ENCODE data around the gene TMPRSS13. TPM values are rescaled to one million over a fixed set of nuclear protein-coding genes. Genes with fewer than 3 reads are reported as not detected.

TMPRSS13 gene
- total and polyA plus RNA-seq, 4 experiments from 2014 or later: 0.45 to 4.0 (median 2.3) TPM

DNA sequence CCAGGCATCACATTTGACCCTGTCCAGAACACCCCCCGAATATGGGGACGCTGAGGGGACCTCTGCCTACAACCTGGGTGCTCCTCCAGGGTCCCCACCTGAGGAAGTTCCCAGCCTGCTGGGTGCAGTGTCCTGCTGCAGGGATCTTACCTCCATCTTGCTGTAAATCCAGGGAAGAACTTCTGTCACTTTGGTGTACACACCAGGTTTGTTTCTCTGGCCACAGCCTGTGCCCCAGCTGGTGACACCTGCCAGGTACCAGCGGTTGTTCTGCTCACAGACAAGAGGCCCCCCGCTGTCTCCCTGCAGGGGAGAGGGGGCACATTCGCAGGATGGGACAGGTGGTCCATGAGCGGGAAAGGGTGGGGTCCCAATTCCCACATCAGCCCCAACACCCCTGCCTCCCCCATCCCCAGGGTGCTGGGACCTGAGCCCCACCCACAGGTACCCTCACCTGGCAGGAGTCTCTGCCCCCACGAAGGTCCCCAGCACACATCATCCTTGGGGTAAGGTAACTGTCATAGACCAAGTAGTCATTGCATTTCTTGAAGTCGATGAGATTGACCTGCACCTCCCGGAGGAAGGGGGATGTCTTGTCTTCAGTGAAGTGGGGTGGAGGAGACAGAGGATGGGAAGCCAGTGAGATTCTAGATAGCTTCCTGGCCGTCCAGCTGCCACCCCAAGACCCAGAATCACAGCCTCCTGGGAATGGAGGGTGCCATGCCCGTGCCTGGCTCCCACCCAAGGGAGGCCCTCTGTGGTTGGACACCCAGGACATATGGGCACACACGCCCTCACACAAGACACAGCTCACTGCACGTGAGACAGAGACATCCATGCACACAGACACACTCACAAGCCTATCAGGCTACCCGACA, 25.5 kb downstream of the TMPRSS13 start:
- POLR2A ChIA-PET (ENCODE audit: partially characterized antibody): no interaction called here
- no peak overlapping the region for H3K4me3 Mint-ChIP-seq
- no peaks in the 10 kb centered on the region for H3K9me3 Mint-ChIP-seq

DNA sequence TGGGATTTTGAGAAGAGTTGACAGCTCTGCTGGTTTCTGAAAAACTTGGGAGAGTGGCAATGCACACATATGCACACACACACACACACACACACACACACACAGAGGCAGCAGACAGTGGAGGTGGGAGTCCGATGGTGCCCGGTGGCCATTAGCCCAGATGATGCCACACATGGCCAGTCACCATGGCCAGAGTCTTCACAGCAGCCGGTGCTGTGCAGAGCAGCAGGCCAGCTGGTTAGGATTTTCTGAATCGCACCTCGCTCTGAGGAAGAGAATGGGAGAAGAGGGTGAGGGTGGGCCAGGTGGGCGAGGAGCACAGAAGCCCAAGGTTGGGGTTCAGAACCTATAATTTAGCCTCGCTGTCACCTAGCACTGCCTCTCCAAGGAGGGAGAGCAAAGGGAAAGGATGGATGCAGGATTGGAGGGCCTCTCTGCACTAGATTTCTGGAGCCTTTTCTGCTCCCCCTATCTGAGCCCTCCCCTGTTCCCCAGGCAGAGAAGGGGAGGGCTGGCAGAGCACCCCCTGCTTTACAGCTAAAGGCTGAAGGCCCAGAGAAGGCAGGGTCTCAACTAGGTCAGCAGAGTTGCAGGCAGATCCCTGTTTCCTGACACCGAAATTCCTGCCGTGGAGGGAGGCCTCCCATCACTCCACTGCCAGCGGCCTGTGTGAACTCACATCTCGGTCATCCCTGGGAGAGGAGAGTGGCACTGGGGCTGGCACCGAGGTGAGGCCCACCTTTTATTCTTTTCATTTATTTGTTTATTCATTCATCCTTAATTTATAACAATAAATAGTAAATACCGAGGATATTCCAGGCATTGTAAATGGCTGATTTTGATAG, 27.0 kb downstream of the TMPRSS13 start:
- H3K27ac ChIP-seq (ENCODE audit: low read depth, low read length): no peak overlapping the region
- Mint-ChIP-seq H3K4me1 (peaks cover 0 to 6% (median 5%) of the 10 kb centered on the region in 4 donors), H3K27me3 (no peaks in the 10 kb centered on the region), H3K36me3 (no peaks in the 10 kb centered on the region), H3K9me3 (no peaks in the 10 kb centered on the region), H3K4me3 (no peak overlapping the region), H3K27ac (peak overlapping the region in 1 of 7 donors; percentile 78)
- DNase-seq: no peak
- ChIA-PET POLR2A (ENCODE audit: partially characterized antibody) (no interaction called here), CTCF (ENCODE audit: partially characterized antibody) (interaction anchor here (1.3 kb wide), 1 partner anchor 45 kb away, joined by 4 read pairs; no protein-coding TSS in a partner anchor)
- H3K4me3 ChIP-seq (ENCODE audit: low read length in 2 of 2): no peak overlapping the region
- peaks cover 6% of the 10 kb centered on the region for H3K4me1 ChIP-seq (ENCODE audit: insufficient read depth, low read length)
- no peaks in the 10 kb centered on the region for H3K9me3 ChIP-seq (ENCODE audit: control insufficient read depth in 1 of 2, low read length in 2 of 2)
- intact Hi-C loops (cut with micrococcal nuclease): no loop called here
- H3K36me3 ChIP-seq (ENCODE audit: insufficient read depth, low read length): no peaks in the 10 kb centered on the region
- no peaks in the 10 kb centered on the region for H3K27me3 ChIP-seq (ENCODE audit: insufficient read depth, low read length)

More for the DNA sequence above, 25.5 kb downstream of the TMPRSS13 start:
- intact Hi-C loops (cut with micrococcal nuclease): no loop called here
- CTCF ChIA-PET (ENCODE audit: partially characterized antibody): interaction anchor here (0.7 to 1.6 kb wide), 3 partner anchors 43 to 96 kb away, joined by 3 to 10 read pairs (median 5); no protein-coding TSS in a partner anchor
- Mint-ChIP-seq H3K27me3 (no peaks in the 10 kb centered on the region), H3K27ac (no peak overlapping the region), H3K4me1 (peaks cover 0 to 12% (median 8%) of the 10 kb centered on the region in 4 donors), H3K36me3 (no peaks in the 10 kb centered on the region)
- no peak overlapping the region for H3K27ac ChIP-seq (ENCODE audit: low read depth, low read length)
- no peak for DNase-seq
- H3K9me3 ChIP-seq (ENCODE audit: control insufficient read depth in 1 of 2, low read length in 2 of 2): no peaks in the 10 kb centered on the region
- H3K4me1 ChIP-seq (ENCODE audit: insufficient read depth, low read length): peaks cover 6% of the 10 kb centered on the region
- H3K27me3 ChIP-seq (ENCODE audit: insufficient read depth, low read length): no peaks in the 10 kb centered on the region
- H3K4me3 ChIP-seq (ENCODE audit: low read length in 2 of 2): no peak overlapping the region
- H3K36me3 ChIP-seq (ENCODE audit: insufficient read depth, low read length): no peaks in the 10 kb centered on the region

DNA sequence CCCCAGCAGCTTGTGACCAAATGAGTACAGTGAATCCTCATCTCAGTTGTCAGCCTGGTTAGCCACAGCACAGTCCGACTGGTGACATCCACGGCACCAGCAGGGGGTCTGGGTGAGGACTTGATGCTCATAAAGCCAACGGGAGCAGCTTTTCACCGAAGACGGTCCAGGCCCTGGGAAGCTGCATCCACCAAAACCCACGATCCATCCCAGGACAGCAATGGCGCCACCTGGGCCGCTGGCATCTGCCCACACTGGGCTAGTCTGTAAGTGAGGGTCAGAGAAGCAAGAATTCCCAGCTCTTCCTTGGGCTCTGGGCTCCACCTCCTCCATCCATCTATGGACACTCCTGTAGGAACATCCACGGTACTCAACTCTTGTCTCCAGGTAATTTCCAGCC, 27.6 kb downstream of the TMPRSS13 start:
- H3K27me3 ChIP-seq (ENCODE audit: insufficient read depth, low read length): no peaks in the 10 kb centered on the region
- no peaks in the 10 kb centered on the region for H3K36me3 ChIP-seq (ENCODE audit: insufficient read depth, low read length)
- H3K4me1 Mint-ChIP-seq: peaks cover 0 to 6% (median 5%) of the 10 kb centered on the region in 4 donors
- ChIA-PET POLR2A (ENCODE audit: partially characterized antibody) (no interaction called here), CTCF (ENCODE audit: partially characterized antibody) (interaction anchor here (0.8 to 1.3 kb wide), 2 partner anchors 45 to 152 kb away, joined by 3 to 4 read pairs; no protein-coding TSS in a partner anchor)
- H3K4me3 Mint-ChIP-seq: no peak overlapping the region
- no peak overlapping the region for H3K27ac ChIP-seq (ENCODE audit: low read depth, low read length)
- no peaks in the 10 kb centered on the region for H3K36me3 Mint-ChIP-seq
- peaks cover 0 to 5% of the 10 kb centered on the region in 2 donors for H3K27me3 Mint-ChIP-seq
- intact Hi-C loops (cut with micrococcal nuclease): no loop called here
- no peak overlapping the region for H3K4me3 ChIP-seq (ENCODE audit: low read length in 2 of 2)
- H3K4me1 ChIP-seq (ENCODE audit: insufficient read depth, low read length): peaks cover 6% of the 10 kb centered on the region
- H3K9me3 ChIP-seq (ENCODE audit: control insufficient read depth in 1 of 2, low read length in 2 of 2): no peaks in the 10 kb centered on the region
- no peaks in the 10 kb centered on the region for H3K9me3 Mint-ChIP-seq
- no peak for DNase-seq
- H3K27ac Mint-ChIP-seq: peak overlapping the region in 1 of 7 donors; percentile 78

DNA sequence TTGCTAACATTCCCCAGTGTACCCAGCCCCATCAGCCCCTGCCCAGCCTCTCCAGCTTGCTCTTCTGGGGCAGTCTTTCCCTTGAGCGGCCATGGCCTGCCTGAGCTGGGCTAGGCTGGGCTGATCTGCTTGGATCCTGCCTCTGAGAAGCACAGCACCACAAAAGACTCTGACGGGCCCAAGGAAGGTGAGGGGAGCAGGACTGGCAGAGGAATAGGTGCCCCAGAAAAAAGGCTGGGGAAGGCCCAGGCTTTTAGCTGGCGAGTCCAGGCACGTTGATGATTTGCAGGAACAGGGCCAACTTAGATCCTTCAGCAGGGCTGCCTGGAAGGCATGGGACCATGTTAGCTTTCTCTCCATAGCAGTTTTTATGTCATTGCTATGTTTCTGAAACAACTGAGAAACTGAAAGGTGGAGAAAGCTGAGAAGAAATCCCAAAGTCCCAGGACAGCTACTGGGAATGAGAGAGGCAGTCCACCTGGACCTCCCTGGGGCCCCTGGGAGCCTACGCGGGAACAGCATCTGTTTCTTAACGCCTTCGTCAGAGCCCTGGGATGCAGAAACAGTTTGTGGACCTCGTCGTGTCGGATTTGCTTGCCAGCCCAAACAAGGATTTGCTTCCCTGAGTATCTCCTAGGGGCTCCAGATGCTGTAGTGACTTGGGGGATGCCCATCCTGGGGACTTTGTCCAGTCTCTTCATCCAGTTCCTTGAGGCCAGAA, 28.3 kb downstream of the TMPRSS13 start:
- Mint-ChIP-seq H3K4me3 (no peak overlapping the region), H3K36me3 (no peaks in the 10 kb centered on the region), H3K27ac (no peak overlapping the region), H3K9me3 (no peaks in the 10 kb centered on the region), H3K4me1 (peaks cover 0 to 6% (median 5%) of the 10 kb centered on the region in 4 donors), H3K27me3 (peaks cover 0 to 8% of the 10 kb centered on the region in 2 donors)
- POLR2A ChIA-PET (ENCODE audit: partially characterized antibody): no interaction called here
- H3K27ac ChIP-seq (ENCODE audit: low read depth, low read length): no peak overlapping the region
- peaks cover 6% of the 10 kb centered on the region for H3K4me1 ChIP-seq (ENCODE audit: insufficient read depth, low read length)
- H3K27me3 ChIP-seq (ENCODE audit: insufficient read depth, low read length): no peaks in the 10 kb centered on the region
- intact Hi-C loops (cut with micrococcal nuclease): no loop called here
- CTCF ChIA-PET (ENCODE audit: partially characterized antibody): interaction anchor here (0.8 to 1.3 kb wide), 3 partner anchors 46 to 152 kb away, joined by 3 to 4 read pairs (median 4); no protein-coding TSS in a partner anchor
- no peak overlapping the region for H3K4me3 ChIP-seq (ENCODE audit: low read length in 2 of 2)
- no peaks in the 10 kb centered on the region for H3K36me3 ChIP-seq (ENCODE audit: insufficient read depth, low read length)
- no peak for DNase-seq
- H3K9me3 ChIP-seq (ENCODE audit: control insufficient read depth in 1 of 2, low read length in 2 of 2): no peaks in the 10 kb centered on the region

DNA sequence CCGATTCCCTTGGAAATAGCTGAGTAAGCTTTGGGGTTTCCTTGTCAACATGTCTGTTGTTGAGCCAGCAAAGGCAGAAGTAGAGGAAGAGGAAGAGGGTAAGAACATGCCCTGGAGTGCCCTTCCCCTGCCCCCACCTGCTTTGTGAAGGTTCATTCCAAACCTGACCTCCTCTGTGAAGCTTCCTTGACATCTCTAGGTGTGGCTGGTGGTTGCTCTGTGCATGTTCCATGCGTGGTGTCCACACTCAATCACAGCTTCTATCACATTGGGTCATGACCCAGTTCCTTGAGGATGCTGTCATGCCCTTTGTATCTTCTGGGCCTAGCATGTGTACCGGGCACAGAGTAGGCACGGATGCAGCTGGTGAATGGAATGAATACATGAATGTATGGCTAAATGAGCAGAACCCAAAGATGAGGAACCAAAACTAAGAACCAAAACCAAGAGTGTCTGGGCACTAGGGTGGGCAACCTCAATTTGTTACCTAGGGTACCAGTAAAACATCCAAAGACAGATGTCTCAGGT, 29.0 kb downstream of the TMPRSS13 start:
- CTCF ChIA-PET (ENCODE audit: partially characterized antibody): interaction anchor here (1.0 kb wide), 1 partner anchor 83 kb away, joined by 4 read pairs; no protein-coding TSS in a partner anchor

DNA sequence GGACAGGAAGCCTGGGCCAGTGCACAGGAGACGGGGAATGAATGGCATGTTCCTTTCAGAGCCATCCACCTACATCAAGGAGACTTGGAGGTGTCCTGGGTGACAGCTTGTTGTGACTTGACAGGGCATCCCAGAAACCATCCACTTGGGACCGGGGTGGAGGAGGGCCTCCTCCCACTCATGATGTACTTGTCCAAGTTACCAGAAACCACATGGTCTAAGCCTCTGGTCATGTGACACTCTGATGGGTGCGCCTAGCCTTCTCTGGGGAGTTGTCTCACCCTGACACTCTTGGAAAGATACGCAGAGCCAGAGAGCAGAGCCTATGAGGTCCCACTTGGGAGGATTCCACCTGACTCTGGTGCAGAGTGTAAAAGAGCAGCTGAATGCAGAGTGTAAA, 31.1 kb downstream of the TMPRSS13 start:
- CTCF ChIA-PET (ENCODE audit: partially characterized antibody): no interaction called here
- Mint-ChIP-seq H3K36me3 (peaks cover 1 to 7% of the 10 kb centered on the region in 2 donors), H3K27ac (no peak overlapping the region), H3K27me3 (peaks cover 4 to 8% of the 10 kb centered on the region in 2 donors), H3K4me3 (no peak overlapping the region), H3K4me1 (peaks cover 0 to 6% (median 5%) of the 10 kb centered on the region in 4 donors), H3K9me3 (peaks cover 0 to 10% (median 3%) of the 10 kb centered on the region in 8 donors)
- intact Hi-C loops (cut with micrococcal nuclease): no loop called here
- Histone ChIP-seq H3K27ac (ENCODE audit: low read depth, low read length) (no peak overlapping the region), H3K9me3 (ENCODE audit: control insufficient read depth in 1 of 2, low read length in 2 of 2) (no peaks in the 10 kb centered on the region), H3K27me3 (ENCODE audit: insufficient read depth, low read length) (no peaks in the 10 kb centered on the region), H3K4me1 (ENCODE audit: insufficient read depth, low read length) (peaks cover 6% of the 10 kb centered on the region), H3K4me3 (ENCODE audit: low read length in 2 of 2) (no peak overlapping the region), H3K36me3 (ENCODE audit: insufficient read depth, low read length) (no peaks in the 10 kb centered on the region)
- POLR2A ChIA-PET (ENCODE audit: partially characterized antibody): no interaction called here
- DNase-seq: no peak

More for the DNA sequence above, 29.0 kb downstream of the TMPRSS13 start:
- Mint-ChIP-seq H3K27ac (peak overlapping the region in 1 of 7 donors; percentile 35), H3K27me3 (peaks cover 0 to 8% of the 10 kb centered on the region in 2 donors), H3K9me3 (no peaks in the 10 kb centered on the region), H3K4me1 (peaks cover 0 to 6% (median 5%) of the 10 kb centered on the region in 4 donors), H3K36me3 (no peaks in the 10 kb centered on the region), H3K4me3 (no peak overlapping the region)
- POLR2A ChIA-PET (ENCODE audit: partially characterized antibody): no interaction called here
- H3K36me3 ChIP-seq (ENCODE audit: insufficient read depth, low read length): no peaks in the 10 kb centered on the region
- no peaks in the 10 kb centered on the region for H3K27me3 ChIP-seq (ENCODE audit: insufficient read depth, low read length)
- H3K4me3 ChIP-seq (ENCODE audit: low read length in 2 of 2): no peak overlapping the region
- DNase-seq: no peak
- no peaks in the 10 kb centered on the region for H3K9me3 ChIP-seq (ENCODE audit: control insufficient read depth in 1 of 2, low read length in 2 of 2)
- peaks cover 6% of the 10 kb centered on the region for H3K4me1 ChIP-seq (ENCODE audit: insufficient read depth, low read length)
- intact Hi-C loops (cut with micrococcal nuclease): no loop called here
- H3K27ac ChIP-seq (ENCODE audit: low read depth, low read length): no peak overlapping the region

Data from CD4-positive, alpha-beta memory T cell (primary cell).